Measurements from ENCODE around the gene ENO4.

Gene ENO4

GRCh38 chr10:116828116-116828515 lies 21.2 kb upstream of the ENO4 start:
- DNase-seq (ENCODE audit: low spot score) = no peak
- in situ Hi-C loops (cut with MboI; ENCODE audit: low sequenced_read_pairs, unreplicated experiment) = no loop called here
- TF ChIP-seq, protein P1, sequence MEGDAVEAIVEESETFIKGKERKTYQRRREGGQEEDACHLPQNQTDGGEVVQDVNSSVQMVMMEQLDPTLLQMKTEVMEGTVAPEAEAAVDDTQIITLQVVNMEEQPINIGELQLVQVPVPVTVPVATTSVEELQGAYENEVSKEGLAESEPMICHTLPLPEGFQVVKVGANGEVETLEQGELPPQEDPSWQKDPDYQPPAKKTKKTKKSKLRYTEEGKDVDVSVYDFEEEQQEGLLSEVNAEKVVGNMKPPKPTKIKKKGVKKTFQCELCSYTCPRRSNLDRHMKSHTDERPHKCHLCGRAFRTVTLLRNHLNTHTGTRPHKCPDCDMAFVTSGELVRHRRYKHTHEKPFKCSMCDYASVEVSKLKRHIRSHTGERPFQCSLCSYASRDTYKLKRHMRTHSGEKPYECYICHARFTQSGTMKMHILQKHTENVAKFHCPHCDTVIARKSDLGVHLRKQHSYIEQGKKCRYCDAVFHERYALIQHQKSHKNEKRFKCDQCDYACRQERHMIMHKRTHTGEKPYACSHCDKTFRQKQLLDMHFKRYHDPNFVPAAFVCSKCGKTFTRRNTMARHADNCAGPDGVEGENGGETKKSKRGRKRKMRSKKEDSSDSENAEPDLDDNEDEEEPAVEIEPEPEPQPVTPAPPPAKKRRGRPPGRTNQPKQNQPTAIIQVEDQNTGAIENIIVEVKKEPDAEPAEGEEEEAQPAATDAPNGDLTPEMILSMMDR (IDR thresholded peaks at IDR 0.05; ENCODE audit: borderline replicate concordance, control extremely low read depth, extremely low read depth, insufficient read depth, missing control alignments) = no peak

GRCh38 chr10:116829711-116830110 lies 19.6 kb upstream of the ENO4 start:
- TF ChIP-seq, protein P1 (IDR thresholded peaks at IDR 0.05; ENCODE audit: borderline replicate concordance, control extremely low read depth, extremely low read depth, insufficient read depth, missing control alignments) = no peak
- no peak for DNase-seq (ENCODE audit: low spot score)
- in situ Hi-C loops (cut with MboI; ENCODE audit: low sequenced_read_pairs, unreplicated experiment) = no loop called here

DNA sequence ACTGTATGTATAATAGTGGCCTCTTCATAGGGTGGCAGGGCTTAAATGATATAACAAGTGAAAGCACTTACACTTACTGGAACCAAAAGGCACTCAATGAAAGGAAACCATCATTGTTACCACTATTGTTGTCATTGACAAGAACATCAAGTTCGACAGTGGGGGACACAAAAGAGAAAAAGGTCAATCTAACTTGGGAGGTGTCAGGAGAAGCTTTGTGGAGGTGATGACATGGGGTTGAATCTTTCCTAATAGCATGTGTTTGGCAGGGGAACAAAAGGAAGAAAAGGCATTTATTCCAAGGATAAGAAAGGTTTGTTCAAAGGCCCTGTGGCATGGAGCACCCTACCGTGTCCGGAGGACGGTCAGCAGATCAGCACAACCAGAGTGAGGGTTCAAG lies 18.2 kb upstream of the ENO4 start:
- in situ Hi-C loops (cut with MboI; ENCODE audit: low sequenced_read_pairs, unreplicated experiment) = no loop called here
- TF ChIP-seq, protein P1 (IDR thresholded peaks at IDR 0.05; ENCODE audit: borderline replicate concordance, control extremely low read depth, extremely low read depth, insufficient read depth, missing control alignments) = no peak
- no peak for DNase-seq (ENCODE audit: low spot score)

GRCh38 chr10:116831790-116832189 lies 17.5 kb upstream of the ENO4 start:
- no peak for DNase-seq (ENCODE audit: low spot score)
- TF ChIP-seq, protein P1 (IDR thresholded peaks at IDR 0.05; ENCODE audit: borderline replicate concordance, control extremely low read depth, extremely low read depth, insufficient read depth, missing control alignments) = no peak
- in situ Hi-C loops (cut with MboI; ENCODE audit: low sequenced_read_pairs, unreplicated experiment) = no loop called here

DNA sequence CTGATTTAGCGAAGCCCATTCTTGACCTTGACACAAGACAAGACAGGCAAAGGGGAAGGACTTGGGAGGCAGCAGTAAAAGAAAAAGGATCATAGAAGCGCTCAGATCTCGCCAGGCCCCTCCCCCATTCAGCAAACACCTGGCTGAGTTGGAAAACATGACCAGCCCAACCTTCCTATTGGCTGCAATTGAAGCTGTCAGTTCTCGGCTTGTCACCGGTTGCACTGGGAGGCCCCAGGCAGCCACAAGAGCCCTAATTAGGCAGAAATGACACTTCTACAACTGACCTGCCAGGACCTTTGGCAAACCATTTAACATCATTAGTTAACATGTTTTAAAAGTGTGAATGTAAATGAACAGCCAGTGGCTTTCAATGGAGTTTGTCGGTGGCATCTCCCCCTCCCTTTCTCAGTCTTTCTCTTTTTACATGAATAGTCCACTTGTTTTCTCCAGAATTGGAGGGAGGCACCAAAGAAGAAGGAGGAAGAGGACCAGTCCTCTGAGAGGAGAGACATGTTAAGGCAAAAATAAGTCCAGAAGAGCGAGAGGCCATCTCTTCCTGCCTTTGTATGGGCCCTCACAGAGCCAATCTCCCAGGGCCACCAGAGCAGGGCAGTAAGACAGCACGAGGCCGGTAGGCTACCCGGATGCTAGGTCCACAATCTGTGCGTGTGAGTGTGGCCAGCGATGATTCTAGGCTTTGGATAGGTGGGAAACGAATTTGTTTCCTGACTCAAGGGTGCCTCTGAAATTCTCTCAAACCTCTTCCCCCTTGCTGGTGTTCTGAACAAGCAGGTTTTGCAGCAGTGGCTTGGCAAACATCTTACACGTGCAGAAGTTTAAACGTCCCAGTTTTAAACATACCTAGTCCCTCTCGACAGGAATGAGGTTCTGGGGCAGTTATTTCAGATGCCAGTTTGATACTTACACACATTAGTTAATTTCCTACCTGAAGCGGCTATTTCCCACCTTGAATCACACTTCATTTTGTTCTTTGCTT lies 15.0 kb upstream of the ENO4 start:
- TF ChIP-seq, protein P1 (IDR thresholded peaks at IDR 0.05; ENCODE audit: borderline replicate concordance, control extremely low read depth, extremely low read depth, insufficient read depth, missing control alignments) = no peak
- no peak for DNase-seq (ENCODE audit: low spot score)
- in situ Hi-C loops (cut with MboI; ENCODE audit: low sequenced_read_pairs, unreplicated experiment) = no loop called here

- in situ Hi-C loops (cut with MboI; ENCODE audit: low sequenced_read_pairs, unreplicated experiment) = no loop called here
- no peak for DNase-seq (ENCODE audit: low spot score)
- TF ChIP-seq, protein P1 (IDR thresholded peaks at IDR 0.05; ENCODE audit: borderline replicate concordance, control extremely low read depth, extremely low read depth, insufficient read depth, missing control alignments) = no peak
These were observed 13.6 kb upstream of the ENO4 start for GRCh38 chr10:116835658-116836057.

Measured in GM13976 (cell line).